ENCODE measurements around the gene PCLO.

The PCLO gene

DNA sequence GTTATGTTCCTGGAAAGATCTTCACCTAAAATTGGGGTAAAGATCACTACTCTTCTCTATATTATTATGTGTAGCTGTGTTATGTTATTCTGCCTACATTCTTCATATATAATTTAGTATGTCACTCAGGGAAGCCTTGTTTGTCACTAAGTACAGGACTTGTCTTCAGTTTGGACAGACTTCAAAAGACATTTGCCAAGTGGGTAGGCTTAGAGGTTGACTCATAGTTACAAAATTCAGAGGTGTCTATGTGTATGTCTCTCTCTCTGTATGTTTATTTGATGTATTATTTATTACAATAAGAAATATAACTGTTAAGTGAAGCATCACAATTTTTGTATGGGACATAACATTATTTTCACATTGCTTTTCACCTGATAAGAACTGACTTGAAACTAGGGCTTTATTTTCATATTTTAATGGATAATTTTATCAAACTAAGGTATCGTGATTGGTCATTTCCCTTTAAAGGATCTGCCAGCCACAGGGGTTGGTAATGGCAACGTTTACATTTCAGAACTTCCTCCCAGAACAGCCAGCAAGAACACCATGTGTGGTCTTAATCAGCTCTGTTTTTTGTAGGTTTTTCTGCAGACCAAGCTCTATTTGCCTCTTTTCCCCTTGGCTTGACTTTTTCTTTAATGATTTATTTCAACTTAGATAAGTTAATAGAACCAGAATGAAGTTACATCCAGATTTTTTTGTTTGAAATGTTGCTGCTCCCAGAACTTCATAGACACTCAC lies 457.0 kb downstream of the PCLO start:
- H3K36me3 Mint-ChIP-seq (ENCODE audit: low read depth), result no peaks in the 10 kb centered on the region
- no peak overlapping the region for H3K27ac Mint-ChIP-seq
- no peak overlapping the region for H3K4me3 Mint-ChIP-seq
- no peak for DNase-seq
- H3K4me1 Mint-ChIP-seq, result no peaks in the 10 kb centered on the region
- peaks cover 3% of the 10 kb centered on the region for H3K27me3 Mint-ChIP-seq (ENCODE audit: low read depth, poor library complexity)
- H3K9me3 Mint-ChIP-seq, result no peaks in the 10 kb centered on the region
- TF ChIP-seq, protein P1, sequence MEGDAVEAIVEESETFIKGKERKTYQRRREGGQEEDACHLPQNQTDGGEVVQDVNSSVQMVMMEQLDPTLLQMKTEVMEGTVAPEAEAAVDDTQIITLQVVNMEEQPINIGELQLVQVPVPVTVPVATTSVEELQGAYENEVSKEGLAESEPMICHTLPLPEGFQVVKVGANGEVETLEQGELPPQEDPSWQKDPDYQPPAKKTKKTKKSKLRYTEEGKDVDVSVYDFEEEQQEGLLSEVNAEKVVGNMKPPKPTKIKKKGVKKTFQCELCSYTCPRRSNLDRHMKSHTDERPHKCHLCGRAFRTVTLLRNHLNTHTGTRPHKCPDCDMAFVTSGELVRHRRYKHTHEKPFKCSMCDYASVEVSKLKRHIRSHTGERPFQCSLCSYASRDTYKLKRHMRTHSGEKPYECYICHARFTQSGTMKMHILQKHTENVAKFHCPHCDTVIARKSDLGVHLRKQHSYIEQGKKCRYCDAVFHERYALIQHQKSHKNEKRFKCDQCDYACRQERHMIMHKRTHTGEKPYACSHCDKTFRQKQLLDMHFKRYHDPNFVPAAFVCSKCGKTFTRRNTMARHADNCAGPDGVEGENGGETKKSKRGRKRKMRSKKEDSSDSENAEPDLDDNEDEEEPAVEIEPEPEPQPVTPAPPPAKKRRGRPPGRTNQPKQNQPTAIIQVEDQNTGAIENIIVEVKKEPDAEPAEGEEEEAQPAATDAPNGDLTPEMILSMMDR (IDR thresholded peaks at IDR 0.05), result no peak

DNA sequence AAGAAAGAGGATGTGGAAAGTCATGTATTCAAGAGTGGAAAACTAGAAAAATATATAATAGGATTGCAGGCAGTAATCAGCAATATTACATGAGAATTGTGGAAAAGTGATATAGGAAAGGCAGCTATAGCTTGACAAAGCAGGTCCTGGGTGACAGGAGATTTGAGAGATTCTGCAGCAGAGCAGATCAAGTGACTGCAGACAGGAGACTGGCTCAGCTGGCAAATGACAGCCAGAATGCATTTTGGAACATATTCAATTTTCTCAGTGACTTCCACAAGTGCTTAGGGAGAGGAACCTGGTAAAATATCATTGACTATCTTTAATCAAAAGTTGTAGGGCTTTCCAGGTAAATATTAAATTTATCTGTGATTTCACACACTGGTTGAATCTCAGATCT lies 458.6 kb downstream of the PCLO start:
- Mint-ChIP-seq H3K9me3 (no peaks in the 10 kb centered on the region), H3K4me3 (no peak overlapping the region), H3K27ac (no peak overlapping the region), H3K36me3 (ENCODE audit: low read depth) (no peaks in the 10 kb centered on the region), H3K27me3 (ENCODE audit: low read depth, poor library complexity) (no peaks in the 10 kb centered on the region), H3K4me1 (no peaks in the 10 kb centered on the region)
- DNase-seq, result no peak
- TF ChIP-seq, protein P1 (IDR thresholded peaks at IDR 0.05), result no peak

Measured in nephron progenitor cell (in vitro differentiated cells).